Ishikawa (cell line): ENCODE measurements around the gene ATG2B.

Experiments
- RAD21 ChIP-seq: IDR thresholded peaks from 2 replicates; pipeline ENCODE4 v1.6.1; 2012; ENCODE audit warnings: low read depth
- TF ChIP-seq, protein P1 (sequence below): IDR thresholded peaks from 2 replicates; pipeline ENCODE4 v1.6.1; 2012; ENCODE audit warnings: low read depth, mild to moderate bottlenecking

GRCh38 chr14:96269359-96269710 is 93.8 kb downstream of the ATG2B start:
- TF ChIP-seq RAD21, result no peak
- TF ChIP-seq, protein P1, sequence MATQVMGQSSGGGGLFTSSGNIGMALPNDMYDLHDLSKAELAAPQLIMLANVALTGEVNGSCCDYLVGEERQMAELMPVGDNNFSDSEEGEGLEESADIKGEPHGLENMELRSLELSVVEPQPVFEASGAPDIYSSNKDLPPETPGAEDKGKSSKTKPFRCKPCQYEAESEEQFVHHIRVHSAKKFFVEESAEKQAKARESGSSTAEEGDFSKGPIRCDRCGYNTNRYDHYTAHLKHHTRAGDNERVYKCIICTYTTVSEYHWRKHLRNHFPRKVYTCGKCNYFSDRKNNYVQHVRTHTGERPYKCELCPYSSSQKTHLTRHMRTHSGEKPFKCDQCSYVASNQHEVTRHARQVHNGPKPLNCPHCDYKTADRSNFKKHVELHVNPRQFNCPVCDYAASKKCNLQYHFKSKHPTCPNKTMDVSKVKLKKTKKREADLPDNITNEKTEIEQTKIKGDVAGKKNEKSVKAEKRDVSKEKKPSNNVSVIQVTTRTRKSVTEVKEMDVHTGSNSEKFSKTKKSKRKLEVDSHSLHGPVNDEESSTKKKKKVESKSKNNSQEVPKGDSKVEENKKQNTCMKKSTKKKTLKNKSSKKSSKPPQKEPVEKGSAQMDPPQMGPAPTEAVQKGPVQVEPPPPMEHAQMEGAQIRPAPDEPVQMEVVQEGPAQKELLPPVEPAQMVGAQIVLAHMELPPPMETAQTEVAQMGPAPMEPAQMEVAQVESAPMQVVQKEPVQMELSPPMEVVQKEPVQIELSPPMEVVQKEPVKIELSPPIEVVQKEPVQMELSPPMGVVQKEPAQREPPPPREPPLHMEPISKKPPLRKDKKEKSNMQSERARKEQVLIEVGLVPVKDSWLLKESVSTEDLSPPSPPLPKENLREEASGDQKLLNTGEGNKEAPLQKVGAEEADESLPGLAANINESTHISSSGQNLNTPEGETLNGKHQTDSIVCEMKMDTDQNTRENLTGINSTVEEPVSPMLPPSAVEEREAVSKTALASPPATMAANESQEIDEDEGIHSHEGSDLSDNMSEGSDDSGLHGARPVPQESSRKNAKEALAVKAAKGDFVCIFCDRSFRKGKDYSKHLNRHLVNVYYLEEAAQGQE, result no peak
